Lower leg skin (tissue), 4 donors: ENCODE data around the gene MAP1LC3B2. TPM values are rescaled to one million over a fixed set of nuclear protein-coding genes. Genes with fewer than 3 reads are reported as not detected.

Experiments
- DNase-seq, 2 donors: peaks; one replicate each; pipeline ENCODE4 v3.0.0-alpha.2; 2019; ENCODE audit warnings: low spot score in 2 of 2
- H3K4me3 ChIP-seq: fragments of 200-600 bp; sonication (generic); 2 replicates; pipeline ENCODE4 v1.5.1; 2017; ENCODE audit warnings: mild to moderate bottlenecking, low read depth; ENCODE audit not compliant: poor library complexity, severe bottlenecking
- CTCF ChIP-seq, 3 donors: fragments of 450-650 bp; IDR thresholded peaks; one replicate each; pipeline ENCODE4 v1.5.1; 2016; ENCODE audit warnings: antibody characterized with exemption in 3 of 3, mild to moderate bottlenecking in 3 of 3, moderate library complexity in 2 of 3
- POLR2A ChIP-seq, 2 donors: fragments of 450-650 bp; IDR thresholded peaks; one replicate each; pipeline ENCODE4 v1.6.1; 2016 to 2017; ENCODE audit warnings: antibody characterized with exemption in 2 of 2, mild to moderate bottlenecking in 1 of 2, moderate library complexity in 1 of 2
- WGBS, 2 donors: methylation state at CpG; one replicate each; pipeline ENCODE4 v1.1.5; 2018; 5-methylcytosine and 5-hydroxymethylcytosine counted together
- intact Hi-C: fragments of 100-400 bp; cut with DNase I; formaldehyde crosslinking; loops from one replicate; pipeline ENCODE4 v1.15.0; 2023; ENCODE audit warnings: low total_unique reads
- total RNA-seq, 4 donors: library from RNA; depleted of rRNA; stranded (reverse); fragments of >200 nt; gene quantifications; one replicate each; pipeline ENCODE4 v1.1.0, GENCODE V29; 2016

MAP1LC3B2 gene
- total RNA-seq, 4 donors from 2014 or later = 2.1 to 2.5 (median 2.3) TPM; not detected in 1

- no peak overlapping the region for H3K4me3 ChIP-seq
- no peak for DNase-seq
- intact Hi-C loops = no loop called here
- 55% methylated on average over 8 of the region's 8 CpGs for WGBS, 2 donors
- TF ChIP-seq CTCF (IDR thresholded peaks at IDR 0.05) = no peak
- TF ChIP-seq POLR2A (IDR thresholded peaks at IDR 0.05) = no peak
These were observed 20.4 kb upstream of the MAP1LC3B2 start for GRCh38 chr12:116538682-116539305.

GRCh38 chr12:116539361-116539771 lies 19.8 kb upstream of the MAP1LC3B2 start:
- no peak overlapping the region for H3K4me3 ChIP-seq
- WGBS, 2 donors = 8 to 13% methylated on average over 1 of the region's 1 CpG
- intact Hi-C loops = no loop called here
- TF ChIP-seq CTCF (IDR thresholded peaks at IDR 0.05) (no peak), POLR2A (IDR thresholded peaks at IDR 0.05) (no peak)
- no peak for DNase-seq

GRCh38 chr12:116539905-116540482 lies 19.2 kb upstream of the MAP1LC3B2 start:
- no peak for TF ChIP-seq CTCF (IDR thresholded peaks at IDR 0.05)
- no peak for TF ChIP-seq POLR2A (IDR thresholded peaks at IDR 0.05)
- DNase-seq = peak; percentile 62 to 92
- intact Hi-C loops = no loop called here
- WGBS, 2 donors = 15 to 24% methylated on average over 17 of the region's 17 CpGs
- H3K4me3 ChIP-seq = no peak overlapping the region

GRCh38 chr12:116540622-116541152 lies 18.5 kb upstream of the MAP1LC3B2 start:
- DNase-seq = no peak
- intact Hi-C loops = no loop called here
- 54 to 57% methylated on average over 5 of the region's 5 CpGs for WGBS, 2 donors
- TF ChIP-seq CTCF (IDR thresholded peaks at IDR 0.05) (no peak), POLR2A (IDR thresholded peaks at IDR 0.05) (no peak)
- no peak overlapping the region for H3K4me3 ChIP-seq

GRCh38 chr12:116541547-116542344 lies 17.4 kb upstream of the MAP1LC3B2 start:
- intact Hi-C loops = no loop called here
- no peak for DNase-seq
- no peak overlapping the region for H3K4me3 ChIP-seq
- 95 to 96% methylated on average over 8 of the region's 8 CpGs for WGBS, 2 donors
- TF ChIP-seq CTCF (IDR thresholded peaks at IDR 0.05) (no peak), POLR2A (IDR thresholded peaks at IDR 0.05) (no peak)
